Vagina (tissue), 2 donors: Measurements from ENCODE around the gene PEMT.

Experiments used
- POLR2AphosphoS5 ChIP-seq, 2 donors: sonication (generic); formaldehyde crosslinking; IDR thresholded peaks; one replicate each; pipeline ENCODE4 v1.9.0; 2017; ENCODE audit warnings: antibody characterized with exemption in 2 of 2, mild to moderate bottlenecking in 2 of 2, low read depth in 1 of 2; ENCODE audit not compliant: insufficient read depth in 1 of 2
- TF ChIP-seq, protein P1 (sequence below), 3 experiments: fragments of 450-650 bp in 2 of 3; fragments of 200-600 bp in 1 of 3; sonication (generic) in 1 of 3; IDR thresholded peaks; one replicate each; pipeline ENCODE4 v1.5.1; 2017 to 2019; ENCODE audit warnings: antibody characterized with exemption in 3 of 3, mild to moderate bottlenecking in 2 of 3, moderate library complexity in 2 of 3

DNA sequence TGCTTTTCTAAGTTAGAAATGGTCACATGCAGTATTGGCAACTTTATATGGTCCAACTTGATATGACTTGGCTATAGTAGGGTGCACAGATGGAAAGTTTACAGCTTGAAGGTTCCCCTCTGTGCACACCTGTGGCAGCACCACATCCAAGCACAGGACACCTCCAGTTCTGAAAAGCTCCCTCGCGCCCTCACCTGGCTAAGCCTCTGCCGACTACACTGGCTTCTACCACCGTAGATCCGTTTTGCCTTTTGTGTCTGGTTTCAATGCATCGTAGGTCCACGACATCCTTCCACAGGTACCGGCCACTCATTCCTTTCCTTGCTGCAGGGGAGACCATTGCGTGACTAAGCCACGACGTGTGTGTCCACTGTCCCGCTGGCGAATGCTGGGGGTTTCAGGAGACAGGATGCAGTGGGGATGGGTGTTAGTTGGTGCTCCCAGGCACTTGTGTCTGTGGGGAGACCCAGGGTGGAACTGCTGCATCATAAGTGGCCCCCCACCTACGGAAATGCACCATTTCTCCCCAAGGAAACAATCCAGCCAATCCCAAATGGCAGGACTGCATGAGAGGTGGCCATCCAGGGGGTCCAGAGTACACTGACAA, 90.4 kb downstream of the PEMT start:
- no peak for TF ChIP-seq POLR2AphosphoS5 (IDR thresholded peaks at IDR 0.05; ENCODE audit: insufficient read depth in 1 of 2, low read depth in 1 of 2)
- TF ChIP-seq, protein P1, sequence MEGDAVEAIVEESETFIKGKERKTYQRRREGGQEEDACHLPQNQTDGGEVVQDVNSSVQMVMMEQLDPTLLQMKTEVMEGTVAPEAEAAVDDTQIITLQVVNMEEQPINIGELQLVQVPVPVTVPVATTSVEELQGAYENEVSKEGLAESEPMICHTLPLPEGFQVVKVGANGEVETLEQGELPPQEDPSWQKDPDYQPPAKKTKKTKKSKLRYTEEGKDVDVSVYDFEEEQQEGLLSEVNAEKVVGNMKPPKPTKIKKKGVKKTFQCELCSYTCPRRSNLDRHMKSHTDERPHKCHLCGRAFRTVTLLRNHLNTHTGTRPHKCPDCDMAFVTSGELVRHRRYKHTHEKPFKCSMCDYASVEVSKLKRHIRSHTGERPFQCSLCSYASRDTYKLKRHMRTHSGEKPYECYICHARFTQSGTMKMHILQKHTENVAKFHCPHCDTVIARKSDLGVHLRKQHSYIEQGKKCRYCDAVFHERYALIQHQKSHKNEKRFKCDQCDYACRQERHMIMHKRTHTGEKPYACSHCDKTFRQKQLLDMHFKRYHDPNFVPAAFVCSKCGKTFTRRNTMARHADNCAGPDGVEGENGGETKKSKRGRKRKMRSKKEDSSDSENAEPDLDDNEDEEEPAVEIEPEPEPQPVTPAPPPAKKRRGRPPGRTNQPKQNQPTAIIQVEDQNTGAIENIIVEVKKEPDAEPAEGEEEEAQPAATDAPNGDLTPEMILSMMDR (IDR thresholded peaks at IDR 0.05): no peak
